ENCODE measurements around the gene FAM83F. TPM values are rescaled to one million over a fixed set of nuclear protein-coding genes. Genes with fewer than 3 reads are reported as not detected.

The FAM83F gene
- total and polyA plus RNA-seq, 3 donors from 2014 or later: 30.2 to 57.7 (median 41.1) TPM

- no peak for DNase-seq
- no peaks in the 10 kb centered on the region for H3K9me3 ChIP-seq
- 47 to 59% methylated on average over 3 of the region's 3 CpGs for WGBS, 2 donors
- TF ChIP-seq CTCF (IDR thresholded peaks at IDR 0.05): no peak
- TF ChIP-seq POLR2A (IDR thresholded peaks at IDR 0.05): no peak
- H3K27ac ChIP-seq: peak overlapping the region; percentile 76 to 94
- H3K36me3 ChIP-seq (ENCODE audit: low read depth, missing control alignments): no peaks in the 10 kb centered on the region
- H3K4me3 ChIP-seq: no peak overlapping the region
- H3K27me3 ChIP-seq: no peaks in the 10 kb centered on the region
- peaks cover 37% of the 10 kb centered on the region for H3K4me1 ChIP-seq
- intact Hi-C loops (cut with DNase I; ENCODE audit: low total_unique reads): no loop called here
Observed at GRCh38 chr22:39996732-39997131, 2.0 kb downstream of the FAM83F start.

- Histone ChIP-seq H3K4me3 (no peak overlapping the region), H3K9me3 (no peaks in the 10 kb centered on the region), H3K27ac (peak overlapping the region; percentile 76 to 94), H3K36me3 (ENCODE audit: low read depth, missing control alignments) (no peaks in the 10 kb centered on the region), H3K27me3 (no peaks in the 10 kb centered on the region), H3K4me1 (peaks cover 37% of the 10 kb centered on the region)
- DNase-seq: no peak
- no peak for TF ChIP-seq POLR2A (IDR thresholded peaks at IDR 0.05)
- no peak for TF ChIP-seq CTCF (IDR thresholded peaks at IDR 0.05)
- intact Hi-C loops (cut with DNase I; ENCODE audit: low total_unique reads): no loop called here
- 90% methylated on average over 3 of the region's 3 CpGs for WGBS, 2 donors
Observed at GRCh38 chr22:39997421-39997820, 2.7 kb downstream of the FAM83F start.

GRCh38 chr22:39997939-39998726, 3.4 kb downstream of the FAM83F start:
- Histone ChIP-seq H3K27ac (peak overlapping the region; percentile 76 to 94), H3K36me3 (ENCODE audit: low read depth, missing control alignments) (no peaks in the 10 kb centered on the region), H3K4me1 (peaks cover 39% of the 10 kb centered on the region), H3K4me3 (no peak overlapping the region), H3K27me3 (no peaks in the 10 kb centered on the region), H3K9me3 (no peaks in the 10 kb centered on the region)
- intact Hi-C loops (cut with DNase I; ENCODE audit: low total_unique reads): no loop called here
- 49 to 68% methylated on average over 11 of the region's 11 CpGs for WGBS, 2 donors
- DNase-seq: peak; percentile 91
- TF ChIP-seq POLR2A (IDR thresholded peaks at IDR 0.05) (no peak), CTCF (IDR thresholded peaks at IDR 0.05) (no peak)

GRCh38 chr22:39999144-39999757, 4.5 kb downstream of the FAM83F start:
- DNase-seq: no peak
- Histone ChIP-seq H3K36me3 (ENCODE audit: low read depth, missing control alignments) (no peaks in the 10 kb centered on the region), H3K27me3 (no peaks in the 10 kb centered on the region), H3K4me3 (no peak overlapping the region), H3K4me1 (peaks cover 46% of the 10 kb centered on the region), H3K27ac (no peak overlapping the region), H3K9me3 (no peaks in the 10 kb centered on the region)
- intact Hi-C loops (cut with DNase I; ENCODE audit: low total_unique reads): no loop called here
- TF ChIP-seq POLR2A (IDR thresholded peaks at IDR 0.05): no peak
- no peak for TF ChIP-seq CTCF (IDR thresholded peaks at IDR 0.05)
- 88 to 89% methylated on average over 16 of the region's 16 CpGs for WGBS, 2 donors
